ENCODE results near the gene CTIF.

Gene CTIF

GRCh38 chr18:48533340-48534070, 5.3 kb upstream of the CTIF start:
- DNase-seq, result no peak

GRCh38 chr18:48534364-48534763, 4.5 kb upstream of the CTIF start:
- DNase-seq, result no peak

- no peak for DNase-seq
Observed at GRCh38 chr18:48535956-48536355, 2.9 kb upstream of the CTIF start.

- no peak for DNase-seq
Observed at GRCh38 chr18:48536516-48536915, 2.3 kb upstream of the CTIF start.

- peak; percentile 71 for DNase-seq
Observed at GRCh38 chr18:48539406-48540250, 797 bp downstream of the CTIF start.

GRCh38 chr18:48540251-48541025, 1.6 kb downstream of the CTIF start:
- DNase-seq, result peak; percentile 77

GRCh38 chr18:48541026-48541746, 2.4 kb downstream of the CTIF start:
- peak; percentile 80 for DNase-seq

- no peak for DNase-seq
Observed at GRCh38 chr18:48541747-48542400, 3.0 kb downstream of the CTIF start.

- peak; percentile 6 for DNase-seq
Observed at GRCh38 chr18:48542513-48543181, 3.8 kb downstream of the CTIF start.

- peak; percentile 16 for DNase-seq
Observed at GRCh38 chr18:48543228-48543627, 4.4 kb downstream of the CTIF start.

- peak; percentile 1 for DNase-seq
Observed at GRCh38 chr18:48544116-48544515, 5.3 kb downstream of the CTIF start.

- peak; percentile 11 for DNase-seq
Observed at GRCh38 chr18:48544661-48545415, 6.0 kb downstream of the CTIF start.

- peak; percentile 85 for DNase-seq
Observed at GRCh38 chr18:48545757-48546321, 7.0 kb downstream of the CTIF start.

- DNase-seq, result peak; percentile 15
Observed at GRCh38 chr18:48546396-48546795, 7.6 kb downstream of the CTIF start.

GRCh38 chr18:48547531-48547981, 8.7 kb downstream of the CTIF start:
- peak; percentile 39 for DNase-seq

GRCh38 chr18:48548011-48548771, 9.4 kb downstream of the CTIF start:
- peak; percentile 40 for DNase-seq

GRCh38 chr18:48548921-48549320, 10.1 kb downstream of the CTIF start:
- peak; percentile 12 for DNase-seq

- DNase-seq, result peak; percentile 7
Observed at GRCh38 chr18:48550101-48550729, 11.4 kb downstream of the CTIF start.

GRCh38 chr18:48551100-48551499, 12.3 kb downstream of the CTIF start:
- DNase-seq, result peak; percentile 5
